ENCODE measurements around the gene ZNF662.
A peak's percentile ranks its signal among the peaks of the same experiment; 100 is the strongest.

Gene ZNF662

GRCh38 chr3:42942693-42943092, 36.8 kb downstream of the ZNF662 start:
- DNase-seq: no peak

GRCh38 chr3:42946050-42946449, 40.1 kb downstream of the ZNF662 start:
- DNase-seq: no peak

- no peak for DNase-seq
Observed at GRCh38 chr3:42957573-42957972, 51.6 kb downstream of the ZNF662 start.

GRCh38 chr3:42960282-42960681, 54.3 kb downstream of the ZNF662 start:
- DNase-seq: no peak

GRCh38 chr3:42960786-42961185, 54.8 kb downstream of the ZNF662 start:
- DNase-seq: peak; percentile 10 to 28

- DNase-seq: peak; percentile 16 to 73
Observed at GRCh38 chr3:42961633-42962032, 55.7 kb downstream of the ZNF662 start.

GRCh38 chr3:42963269-42963668, 57.3 kb downstream of the ZNF662 start:
- no peak for DNase-seq

- no peak for DNase-seq
Observed at GRCh38 chr3:42964266-42964665, 58.3 kb downstream of the ZNF662 start.
